GM23338 (cell line): Measurements from ENCODE around the gene TMA7B. TPM values are rescaled to one million over a fixed set of nuclear protein-coding genes. Genes with fewer than 3 reads are reported as not detected.

Source experiments
- ATAC-seq: fragments of 200-7000 bp; cut with Tn5 transposase; 3 replicates; pipeline ENCODE4 v1.9.1; 2020
- DNase-seq: peaks from one replicate; pipeline ENCODE4 v3.0.0-alpha.2; 2015; ENCODE audit warnings: low spot score
- H2AFZ ChIP-seq: fragments of 200-600 bp; sonication (generic); 2 replicates; pipeline ENCODE4 v1.8.0; 2016; ENCODE audit warnings: antibody characterized with exemption, mild to moderate bottlenecking, moderate library complexity
- H3F3A ChIP-seq: fragments of 200-600 bp; sonication (generic); replicated peaks from 2 replicates; pipeline ENCODE4 v1.8.0; 2017; ENCODE audit warnings: antibody characterized with exemption, mixed run types, low read depth
- H3K27ac ChIP-seq: fragments of 200-600 bp; sonication (generic); 2 replicates; pipeline ENCODE4 v1.6.1; 2016; ENCODE audit warnings: low read depth
- H3K27me3 ChIP-seq: fragments of 200-600 bp; sonication (generic); 2 replicates; pipeline ENCODE4 v1.8.0; 2016; ENCODE audit warnings: mild to moderate bottlenecking, mixed run types, moderate library complexity; ENCODE audit not compliant: insufficient read depth
- H3K36me3 ChIP-seq: fragments of 200-600 bp; sonication (generic); 2 replicates; pipeline ENCODE4 v1.8.0; 2016; ENCODE audit warnings: mild to moderate bottlenecking; ENCODE audit not compliant: insufficient read depth
- H3K4me1 ChIP-seq: fragments of 200-600 bp; sonication (generic); 2 replicates; pipeline ENCODE4 v1.8.0; 2016; ENCODE audit warnings: mild to moderate bottlenecking, moderate library complexity; ENCODE audit not compliant: insufficient read depth
- H3K4me2 ChIP-seq: fragments of 200-600 bp; sonication (generic); 2 replicates; pipeline ENCODE4 v1.7.1; 2017; ENCODE audit warnings: mixed run types
- H3K4me3 ChIP-seq: fragments of 200-600 bp; sonication (generic); 2 replicates; pipeline ENCODE4 v1.6.1; 2016; ENCODE audit warnings: mixed run types
- H3K79me2 ChIP-seq: fragments of 200-600 bp; sonication (generic); replicated peaks from 2 replicates; pipeline ENCODE4 v1.8.0; 2017; ENCODE audit warnings: mild to moderate bottlenecking; ENCODE audit not compliant: insufficient read depth
- H3K9me2 ChIP-seq: fragments of 200-600 bp; sonication (generic); 2 replicates; pipeline ENCODE4 v1.8.0; 2017; ENCODE audit not compliant: insufficient read depth
- H4K20me1 ChIP-seq: fragments of 200-600 bp; sonication (generic); replicated peaks from 2 replicates; pipeline ENCODE4 v1.8.0; 2017; ENCODE audit warnings: mild to moderate bottlenecking; ENCODE audit not compliant: insufficient read depth
- H3K27ac Mint-ChIP-seq: 2 replicates; pipeline ENCODE4 v1.8.0; 2020; ENCODE audit warnings: inconsistent platforms, mild to moderate bottlenecking, moderate library complexity, mixed read lengths
- H3K27me3 Mint-ChIP-seq: 3 replicates; pipeline ENCODE4 v1.8.0; 2022; ENCODE audit warnings: low read depth, mild to moderate bottlenecking, moderate library complexity, mixed read lengths, inconsistent platforms; ENCODE audit not compliant: insufficient read depth, poor library complexity
- H3K36me3 Mint-ChIP-seq: 3 replicates; pipeline ENCODE4 v1.8.0; 2021; ENCODE audit warnings: low read depth, mild to moderate bottlenecking, inconsistent platforms, moderate library complexity, mixed read lengths
- H3K4me1 Mint-ChIP-seq: 3 replicates; pipeline ENCODE4 v1.8.0; 2020; ENCODE audit warnings: mild to moderate bottlenecking, inconsistent platforms, mixed read lengths
- H3K4me3 Mint-ChIP-seq: 3 replicates; pipeline ENCODE4 v1.8.0; 2021; ENCODE audit warnings: moderate library complexity, mild to moderate bottlenecking, inconsistent platforms, mixed read lengths
- H3K9me3 Mint-ChIP-seq: 3 replicates; pipeline ENCODE4 v1.8.0; 2020; ENCODE audit warnings: moderate library complexity, mild to moderate bottlenecking, inconsistent platforms, mixed read lengths
- CREB1 ChIP-seq: fragments of 250-450 bp; sonication (Bioruptor Pico); IDR thresholded peaks from 2 replicates; pipeline ENCODE4 v1.5.0; 2020; ENCODE audit warnings: low read depth, mild to moderate bottlenecking, moderate library complexity
- EZH2 ChIP-seq: fragments of 200-600 bp; sonication (generic); IDR thresholded peaks from one replicate; pipeline ENCODE4 v1.8.0; 2017; ENCODE audit warnings: antibody characterized with exemption, mild to moderate bottlenecking, low read depth; ENCODE audit not compliant: unreplicated experiment
- EZH2phosphoT487 ChIP-seq: fragments of 200-600 bp; sonication (generic); IDR thresholded peaks from one replicate; pipeline ENCODE4 v1.8.1; 2018; ENCODE audit warnings: antibody characterized with exemption; ENCODE audit not compliant: unreplicated experiment
- NANOG ChIP-seq: IDR thresholded peaks from 2 replicates; pipeline ENCODE4 v1.6.1; 2016; ENCODE audit warnings: antibody characterized with exemption, borderline replicate concordance
- POLR2AphosphoS5 ChIP-seq: IDR thresholded peaks from 2 replicates; pipeline ENCODE4 v1.6.1; 2016; ENCODE audit warnings: antibody characterized with exemption, low read depth
- REST ChIP-seq: IDR thresholded peaks from one replicate; pipeline ENCODE4 v1.6.1; 2018; ENCODE audit warnings: antibody characterized with exemption; ENCODE audit not compliant: unreplicated experiment
- STAT1 ChIP-seq: IDR thresholded peaks from one replicate; pipeline ENCODE4 v1.6.1; 2016; ENCODE audit warnings: antibody characterized with exemption; ENCODE audit not compliant: unreplicated experiment
- ZNF114 ChIP-seq: fragments of 250-450 bp; sonication (Bioruptor Pico); IDR thresholded peaks from 2 replicates; pipeline ENCODE4 v1.5.0; 2020; ENCODE audit warnings: mild to moderate bottlenecking, moderate library complexity
- ZNF462 ChIP-seq: fragments of 250-450 bp; sonication (Bioruptor Pico); IDR thresholded peaks from 2 replicates; pipeline ENCODE4 v1.5.0; 2020; ENCODE audit warnings: mild to moderate bottlenecking, moderate library complexity
- polyA plus RNA-seq: library from polyadenylated mRNA; unstranded; fragments of >200 nt; fragmentation: Nextera tagmentation; extraction: Ambion mirVana; gene quantifications from 2 replicates; pipeline ENCODE4 v1.2.1, GENCODE V29; 2016
- total RNA-seq: library from RNA; depleted of rRNA; stranded (reverse); fragments of >200 nt; shearing (Covaris generic); gene quantifications from 2 replicates; pipeline ENCODE4 v1.2.3, GENCODE V29; 2014

The TMA7B gene
- total and polyA plus RNA-seq, 2 experiments from 2014 or later, result not detected

- H3K27ac ChIP-seq, result no peak overlapping the region
- peaks cover 2% of the 10 kb centered on the region for H3K27me3 Mint-ChIP-seq
- no peak overlapping the region for H3K27ac Mint-ChIP-seq
- no peak for ATAC-seq
- no peak overlapping the region for H3K4me3 ChIP-seq
- no peaks in the 10 kb centered on the region for H3K9me3 Mint-ChIP-seq
- peaks cover 18% of the 10 kb centered on the region for H3K4me1 ChIP-seq
- no peaks in the 10 kb centered on the region for H3F3A ChIP-seq
- H3K27me3 ChIP-seq, result no peaks in the 10 kb centered on the region
- H3K36me3 ChIP-seq, result no peaks in the 10 kb centered on the region
- no peak overlapping the region for H3K4me3 Mint-ChIP-seq
- no peak overlapping the region for H3K4me2 ChIP-seq
- no peak for TF ChIP-seq ZNF462 (CRISPR knock-in tag)
- TF ChIP-seq STAT1, result no peak
- no peak for TF ChIP-seq REST
- TF ChIP-seq EZH2, result no peak
- no peak for TF ChIP-seq NANOG
- no peak for TF ChIP-seq EZH2phosphoT487
- TF ChIP-seq CREB1 (CRISPR knock-in tag), result no peak
- TF ChIP-seq POLR2AphosphoS5, result no peak
- TF ChIP-seq ZNF114 (CRISPR knock-in tag), result no peak
- H3K9me2 ChIP-seq, result no peaks in the 10 kb centered on the region
- H3K79me2 ChIP-seq, result no peaks in the 10 kb centered on the region
- H4K20me1 ChIP-seq, result no peaks in the 10 kb centered on the region
- no peak overlapping the region for H2AFZ ChIP-seq
- H3K36me3 Mint-ChIP-seq, result no peaks in the 10 kb centered on the region
- DNase-seq, result no peak
- peaks cover 26% of the 10 kb centered on the region for H3K4me1 Mint-ChIP-seq
These were observed 40.0 kb upstream of the TMA7B start for GRCh38 chr22:39920134-39920743.
